ENCODE data around the gene USPL1.

The USPL1 gene

DNA sequence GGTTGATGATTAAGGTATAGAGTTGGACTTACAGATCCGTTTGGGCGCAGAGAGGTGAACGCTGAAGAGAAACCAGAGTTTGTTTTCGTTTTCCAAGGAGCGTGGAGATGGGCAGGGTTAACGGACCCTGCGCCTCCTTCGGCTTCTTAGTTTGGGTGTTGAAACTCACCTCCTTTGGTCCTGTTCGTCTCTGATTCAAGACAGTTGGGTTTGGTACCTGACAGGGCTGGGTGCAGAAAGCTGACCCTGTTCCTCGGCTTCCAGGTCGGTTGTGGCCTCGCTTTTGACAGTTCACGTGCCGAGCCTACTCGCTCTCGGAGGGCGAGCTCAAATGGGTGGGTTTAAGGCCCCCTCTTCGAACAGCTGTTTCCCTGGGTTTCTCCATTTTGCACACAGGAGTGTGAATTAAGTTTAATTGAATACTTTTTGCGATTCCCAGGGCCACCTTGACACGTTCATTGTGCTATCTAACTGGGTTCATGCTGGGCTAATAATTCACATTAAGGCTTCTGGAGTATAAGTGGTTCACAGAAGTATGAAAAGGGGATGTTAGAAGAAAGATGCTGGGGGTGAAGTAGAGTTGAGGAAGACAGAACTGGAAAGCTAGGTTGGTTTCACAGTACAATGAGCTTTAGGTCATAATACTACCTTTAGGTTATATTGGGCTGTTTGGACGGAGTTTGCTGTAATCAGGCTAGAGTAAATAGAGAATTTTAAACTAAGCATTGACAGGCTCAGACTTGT is 638 bp downstream of the USPL1 start:
- Histone ChIP-seq H3K9me3 (ENCODE audit: control insufficient read depth, insufficient read depth, low read depth, low read length) (no peaks in the 10 kb centered on the region), H3K4me1 (ENCODE audit: control insufficient read depth, insufficient read depth, low read length) (no peaks in the 10 kb centered on the region), H3K36me3 (ENCODE audit: control insufficient read depth in 2 of 2, insufficient read depth in 1 of 2, low read length in 2 of 2) (peaks cover 0 to 15% of the 10 kb centered on the region in 2 experiments; a peak in 1 of 3 replicates), H3K4me3 (ENCODE audit: low read depth, low read length) (peak overlapping the region; percentile 95), H3K27ac (ENCODE audit: extremely low read depth, low read depth, low read length) (peak overlapping the region; percentile 46; the same call in 1 of the 2 replicates)
- TF ChIP-seq ZNF140 (tag by site-specific recombination; IDR thresholded peaks at IDR 0.05), result no peak
- no peak for TF ChIP-seq ZXDB (tag by site-specific recombination; IDR thresholded peaks at IDR 0.05)
- TF ChIP-seq ZNF664 (tag by site-specific recombination; IDR thresholded peaks at IDR 0.05), result no peak
- TF ChIP-seq, protein P1, sequence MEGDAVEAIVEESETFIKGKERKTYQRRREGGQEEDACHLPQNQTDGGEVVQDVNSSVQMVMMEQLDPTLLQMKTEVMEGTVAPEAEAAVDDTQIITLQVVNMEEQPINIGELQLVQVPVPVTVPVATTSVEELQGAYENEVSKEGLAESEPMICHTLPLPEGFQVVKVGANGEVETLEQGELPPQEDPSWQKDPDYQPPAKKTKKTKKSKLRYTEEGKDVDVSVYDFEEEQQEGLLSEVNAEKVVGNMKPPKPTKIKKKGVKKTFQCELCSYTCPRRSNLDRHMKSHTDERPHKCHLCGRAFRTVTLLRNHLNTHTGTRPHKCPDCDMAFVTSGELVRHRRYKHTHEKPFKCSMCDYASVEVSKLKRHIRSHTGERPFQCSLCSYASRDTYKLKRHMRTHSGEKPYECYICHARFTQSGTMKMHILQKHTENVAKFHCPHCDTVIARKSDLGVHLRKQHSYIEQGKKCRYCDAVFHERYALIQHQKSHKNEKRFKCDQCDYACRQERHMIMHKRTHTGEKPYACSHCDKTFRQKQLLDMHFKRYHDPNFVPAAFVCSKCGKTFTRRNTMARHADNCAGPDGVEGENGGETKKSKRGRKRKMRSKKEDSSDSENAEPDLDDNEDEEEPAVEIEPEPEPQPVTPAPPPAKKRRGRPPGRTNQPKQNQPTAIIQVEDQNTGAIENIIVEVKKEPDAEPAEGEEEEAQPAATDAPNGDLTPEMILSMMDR (tag by site-specific recombination; IDR thresholded peaks at IDR 0.05), result no peak
- no peak for TF ChIP-seq KLF16 (tag by site-specific recombination; IDR thresholded peaks at IDR 0.05)
- TF ChIP-seq, protein P2, sequence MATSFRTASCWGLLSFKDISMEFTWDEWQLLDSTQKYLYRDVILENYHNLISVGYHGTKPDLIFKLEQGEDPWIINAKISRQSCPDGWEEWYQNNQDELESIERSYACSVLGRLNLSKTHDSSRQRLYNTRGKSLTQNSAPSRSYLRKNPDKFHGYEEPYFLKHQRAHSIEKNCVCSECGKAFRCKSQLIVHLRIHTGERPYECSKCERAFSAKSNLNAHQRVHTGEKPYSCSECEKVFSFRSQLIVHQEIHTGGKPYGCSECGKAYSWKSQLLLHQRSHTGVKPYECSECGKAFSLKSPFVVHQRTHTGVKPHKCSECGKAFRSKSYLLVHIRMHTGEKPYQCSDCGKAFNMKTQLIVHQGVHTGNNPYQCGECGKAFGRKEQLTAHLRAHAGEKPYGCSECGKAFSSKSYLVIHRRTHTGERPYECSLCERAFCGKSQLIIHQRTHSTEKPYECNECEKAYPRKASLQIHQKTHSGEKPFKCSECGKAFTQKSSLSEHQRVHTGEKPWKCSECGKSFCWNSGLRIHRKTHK (tag by site-specific recombination; IDR thresholded peaks at IDR 0.05), result no peak
- ChIA-PET POLR2A (interaction anchor here (1.0 to 4.2 kb wide), 3 partner anchors 11 to 161 kb away, joined by 3 to 21 read pairs (median 6); partner anchors contain the start of gene HMGB1), CTCF (interaction anchor here (0.8 to 1.2 kb wide), 2 partner anchors 38 to 426 kb away, joined by 3 to 4 read pairs; no protein-coding TSS in a partner anchor)

DNA sequence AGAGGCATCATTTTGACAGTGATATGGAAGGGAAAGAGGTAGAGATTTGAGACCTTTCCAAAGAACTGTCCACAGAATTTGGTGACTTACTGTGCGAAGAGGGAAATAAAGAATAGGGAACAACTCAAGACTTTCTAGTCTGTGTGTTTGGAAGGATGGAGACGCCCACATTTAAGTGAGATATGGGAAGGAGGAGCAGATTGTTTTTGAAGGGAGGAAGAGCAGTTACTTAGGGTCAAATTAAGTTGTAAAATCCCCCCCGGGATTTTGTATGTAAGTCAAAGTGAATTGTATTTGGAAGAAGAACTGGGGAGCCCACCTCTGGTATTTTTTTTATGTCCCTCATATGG is 1.2 kb downstream of the USPL1 start:
- Histone ChIP-seq H3K36me3 (ENCODE audit: control insufficient read depth in 2 of 2, insufficient read depth in 1 of 2, low read length in 2 of 2) (peaks cover 0 to 20% of the 10 kb centered on the region in 2 experiments; a peak in 1 of 3 replicates), H3K27ac (ENCODE audit: extremely low read depth, low read depth, low read length) (no peak overlapping the region), H3K4me1 (ENCODE audit: control insufficient read depth, insufficient read depth, low read length) (no peaks in the 10 kb centered on the region), H3K4me3 (ENCODE audit: low read depth, low read length) (peak overlapping the region; percentile 95), H3K9me3 (ENCODE audit: control insufficient read depth, insufficient read depth, low read depth, low read length) (no peaks in the 10 kb centered on the region)
- POLR2A ChIA-PET, result interaction anchor here (1.9 to 4.2 kb wide), 2 partner anchors 11 to 153 kb away, joined by 6 to 21 read pairs; partner anchors contain the start of gene HMGB1
- CTCF ChIA-PET, result interaction anchor here (1.2 kb wide), 1 partner anchor 426 kb away, joined by 3 read pairs; no protein-coding TSS in a partner anchor
- TF ChIP-seq, protein P3, sequence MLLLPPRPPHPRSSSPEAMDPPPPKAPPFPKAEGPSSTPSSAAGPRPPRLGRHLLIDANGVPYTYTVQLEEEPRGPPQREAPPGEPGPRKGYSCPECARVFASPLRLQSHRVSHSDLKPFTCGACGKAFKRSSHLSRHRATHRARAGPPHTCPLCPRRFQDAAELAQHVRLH (tag by site-specific recombination; IDR thresholded peaks at IDR 0.05), result no peak
- TF ChIP-seq ZNF664 (tag by site-specific recombination; IDR thresholded peaks at IDR 0.05) (peak; percentile 97), ZBTB20 (tag by site-specific recombination; IDR thresholded peaks at IDR 0.05) (no peak), KLF7 (tag by site-specific recombination; IDR thresholded peaks at IDR 0.05; ENCODE audit: borderline replicate concordance) (no peak), ZNF571 (tag by site-specific recombination; IDR thresholded peaks at IDR 0.05) (no peak), ZFP3 (tag by site-specific recombination; IDR thresholded peaks at IDR 0.05; ENCODE audit: low read depth) (no peak), ZNF660 (tag by site-specific recombination; IDR thresholded peaks at IDR 0.05) (no peak)

DNA sequence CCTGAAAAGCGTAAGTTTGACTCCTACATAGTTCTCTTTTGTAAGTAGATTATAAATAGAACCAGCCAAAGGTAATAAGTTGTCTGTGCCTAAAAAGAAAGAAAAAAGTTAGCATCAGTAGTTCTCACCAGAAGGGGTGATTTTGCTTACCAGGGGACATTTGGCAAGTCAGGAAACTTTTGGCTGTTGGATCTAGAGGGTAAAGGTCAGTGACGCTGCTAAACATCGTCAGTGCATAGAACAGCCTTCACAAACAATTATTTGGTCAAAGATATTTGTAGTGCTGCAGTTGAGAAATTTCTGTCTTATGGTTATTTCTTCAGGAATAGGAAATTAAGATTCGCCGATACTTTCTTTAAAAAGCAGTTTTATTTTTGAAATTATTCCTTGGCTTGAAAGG is 2.0 kb downstream of the USPL1 start:
- no peaks in the 10 kb centered on the region for H3K9me3 ChIP-seq (ENCODE audit: control insufficient read depth, insufficient read depth, low read depth, low read length)
- H3K36me3 ChIP-seq (ENCODE audit: control insufficient read depth in 2 of 2, insufficient read depth in 1 of 2, low read length in 2 of 2), result peaks cover 0 to 28% of the 10 kb centered on the region in 2 experiments; a peak in 2 of 3 replicates
- no peak overlapping the region for H3K4me3 ChIP-seq (ENCODE audit: low read depth, low read length)
- CTCF ChIA-PET, result no interaction called here
- H3K4me1 ChIP-seq (ENCODE audit: control insufficient read depth, insufficient read depth, low read length), result no peaks in the 10 kb centered on the region
- POLR2A ChIA-PET, result no interaction called here
- no peak overlapping the region for H3K27ac ChIP-seq (ENCODE audit: extremely low read depth, low read depth, low read length)
- TF ChIP-seq ZNF341 (tag by site-specific recombination; IDR thresholded peaks at IDR 0.05; ENCODE audit: low read depth) (peak; percentile 72), GLI4 (tag by site-specific recombination; IDR thresholded peaks at IDR 0.05) (no peak)
